K562 (cell line): Measurements from ENCODE around the gene CALM1. TPM values are rescaled to one million over a fixed set of nuclear protein-coding genes. Genes with fewer than 3 reads are reported as not detected.

ENCODE experiments used
- ATAC-seq: fragments of 200-7000 bp; cut with Tn5 transposase; 3 replicates; pipeline ENCODE4 v1.9.1; 2020; ENCODE audit warnings: moderate library complexity
- BruUV-seq: library from RNA; stranded (reverse); fragments of 400-500 nt; replicated peaks from 2 replicates; lab custom pipeline; 2021; lab: Mats Ljungman, UMichigan
- CTCF ChIA-PET: fragments of 300-600 bp; formaldehyde crosslinking; extraction: SDS; loops from one replicate; lab custom pipeline; 2021; ENCODE audit warnings: low intra/inter-chr PET ratio; lab: Yijun Ruan, JAX
- POLR2A ChIA-PET: fragments of 300-600, 350-650 bp; sonication (Branson Sonifier 250); formaldehyde crosslinking; extraction: SDS; loops from one replicate; lab custom pipeline; 2021; ENCODE audit warnings: antibody characterized with exemption, inconsistent platforms; lab: Yijun Ruan, JAX
- DNase-seq, 4 experiments: peaks; one replicate each; pipeline versions ENCODE4 v3.0.0 to v3.0.0-alpha.2; 2011 to 2018; ENCODE audit warnings: low spot score in 3 of 4, mixed read lengths in 3 of 4; ENCODE audit errors: extremely low read depth in 1 of 4
- FAIRE-seq: peaks from 2 replicates; lab custom pipeline; 2011; peaks lifted over from hg19 to GRCh38; lab: Jason Lieb, UNC
- H2AFZ ChIP-seq: 2 replicates; pipeline ENCODE4 v1.6.0; 2011; ENCODE audit warnings: low read depth, low read length, control low read depth, inconsistent platforms
- H3K27ac ChIP-seq: fragments of 200-600 bp; 3 replicates; pipeline ENCODE4 v1.8.0; 2011; ENCODE audit warnings: low read depth, mild to moderate bottlenecking, control low read depth, inconsistent platforms, low read length, moderate library complexity, mixed read lengths; ENCODE audit errors: extremely low read depth
- H3K27me3 ChIP-seq, 2 experiments: fragments of 300-600 bp in 1 of 2; 2 replicates in 1 of 2; 3 replicates in 1 of 2; pipeline versions ENCODE4 v1.6.0 to v1.8.0; 2011; ENCODE audit warnings: inconsistent platforms in 2 of 2, low read length in 2 of 2, mild to moderate bottlenecking in 1 of 2, mixed read lengths in 1 of 2, moderate library complexity in 1 of 2; ENCODE audit not compliant: control insufficient read depth in 2 of 2, insufficient read depth in 2 of 2
- H3K36me3 ChIP-seq: fragments of 300-600 bp; 3 replicates; pipeline ENCODE4 v1.8.0; 2011; ENCODE audit warnings: mild to moderate bottlenecking, low read length, inconsistent platforms; ENCODE audit not compliant: control insufficient read depth, insufficient read depth
- H3K4me1 ChIP-seq, 2 experiments: fragments of 200-600 bp in 1 of 2; replicated peaks in 1 of 2; 2 replicates in 1 of 2; 3 replicates in 1 of 2; pipeline versions ENCODE4 v1.5.1 to v1.8.0; 2011; ENCODE audit warnings: inconsistent platforms in 2 of 2, low read length in 2 of 2, mild to moderate bottlenecking in 1 of 2, mixed read lengths in 1 of 2, moderate library complexity in 1 of 2; ENCODE audit not compliant: control insufficient read depth in 2 of 2, insufficient read depth in 2 of 2
- H3K4me2 ChIP-seq: 2 replicates; pipeline ENCODE4 v1.6.1; 2011; ENCODE audit warnings: low read length, control low read depth, inconsistent platforms, mixed read lengths; ENCODE audit not compliant: insufficient read depth
- H3K4me3 ChIP-seq: fragments of 200-600 bp; sonication (generic), shearing (Covaris generic); 2 replicates; pipeline ENCODE4 v1.5.1; 2016; ENCODE audit warnings: control low read depth, inconsistent platforms
- H3K79me2 ChIP-seq: fragments of 200-600 bp; 3 replicates; pipeline ENCODE4 v1.8.0; 2011; ENCODE audit warnings: low read length, inconsistent platforms; ENCODE audit not compliant: control insufficient read depth, insufficient read depth
- H3K9ac ChIP-seq, 2 experiments: 2 replicates each; pipeline versions ENCODE4 v1.6.0 to v1.6.1; 2011; ENCODE audit warnings: low read depth in 2 of 2, low read length in 2 of 2, control low read depth in 1 of 2, inconsistent platforms in 1 of 2, mild to moderate bottlenecking in 1 of 2, mixed read lengths in 1 of 2; ENCODE audit not compliant: insufficient read depth in 1 of 2
- H3K9me1 ChIP-seq: one replicate; pipeline ENCODE4 v1.6.0; 2011; ENCODE audit warnings: inconsistent platforms, mild to moderate bottlenecking, low read length, moderate library complexity; ENCODE audit not compliant: control insufficient read depth, insufficient read depth
- H3K9me3 ChIP-seq: replicated peaks from 2 replicates; pipeline ENCODE4 v1.5.1; 2011; ENCODE audit warnings: low read depth, low read length, inconsistent platforms; ENCODE audit not compliant: control insufficient read depth, insufficient read depth
- H4K20me1 ChIP-seq: replicated peaks from 2 replicates; pipeline ENCODE4 v1.6.1; 2011; ENCODE audit warnings: low read length, inconsistent platforms, mixed read lengths; ENCODE audit not compliant: control insufficient read depth, insufficient read depth
- ARID3A ChIP-seq: IDR thresholded peaks from 2 replicates; pipeline ENCODE4 v1.6.1; 2012; ENCODE audit warnings: low read depth, low read length, improper control_type of control experiment, borderline replicate concordance
- CHCHD3 ChIP-seq: fragments of 250-450 bp; sonication (Bioruptor Pico); IDR thresholded peaks from 2 replicates; pipeline ENCODE4 v2.1.2; 2022; ENCODE audit warnings: mild to moderate bottlenecking
- CTCF ChIP-seq, 3 experiments: IDR thresholded peaks in 2 of 3; conservative IDR thresholded peaks in 1 of 3; 2 replicates each; pipeline ENCODE4 v1.5.1; 2011 to 2012; ENCODE audit warnings: low read length in 3 of 3, mild to moderate bottlenecking in 3 of 3, control low read depth in 2 of 3, improper control_type of control experiment in 1 of 3, inconsistent platforms in 1 of 3, low read depth in 1 of 3, mixed read lengths in 1 of 3, moderate library complexity in 1 of 3; ENCODE audit not compliant: insufficient read depth in 2 of 3
- GMEB1 ChIP-seq: fragments of 250-450 bp; sonication (Bioruptor Pico); IDR thresholded peaks from 2 replicates; pipeline ENCODE4 v1.4.0; 2020; ENCODE audit warnings: mild to moderate bottlenecking
- HNRNPH1 ChIP-seq: fragments of 200-400 bp; formaldehyde crosslinking; optimal IDR thresholded peaks from 2 replicates; pipeline ENCODE3; 2017; ENCODE audit warnings: low read depth, mild to moderate bottlenecking, low read length, moderate library complexity
- MYNN ChIP-seq, 2 experiments: sonication (generic); formaldehyde crosslinking in 1 of 2; IDR thresholded peaks; 2 replicates each; pipeline versions ENCODE4 v1.5.0 to v1.6.1; 2016 to 2020; ENCODE audit warnings: antibody characterized with exemption in 1 of 2, missing genetic modification reagents in 1 of 2
- PHF8 ChIP-seq: fragments of 200-600 bp; sonication (generic); IDR thresholded peaks from 2 replicates; pipeline ENCODE4 v1.6.1; 2012; ENCODE audit warnings: mixed run types, mild to moderate bottlenecking, inconsistent platforms, low read length, moderate library complexity, borderline replicate concordance
- TBP ChIP-seq: optimal IDR thresholded peaks from 2 replicates; pipeline ENCODE3; 2011; ENCODE audit warnings: low read depth, low read length, improper control_type of control experiment
- TCF3 ChIP-seq: sonication (generic); formaldehyde crosslinking; IDR thresholded peaks from 2 replicates; pipeline ENCODE4 v1.4.0; 2020; ENCODE audit warnings: mild to moderate bottlenecking, missing genetic modification reagents
- ZBTB7A ChIP-seq: IDR thresholded peaks from 2 replicates; pipeline ENCODE4 v1.6.1; 2011; ENCODE audit warnings: low read depth, mild to moderate bottlenecking, low read length, moderate library complexity, borderline replicate concordance; ENCODE audit not compliant: control insufficient read depth
- ZNF224 ChIP-seq: sonication (generic); formaldehyde crosslinking; IDR thresholded peaks from 2 replicates; pipeline ENCODE4 v1.8.0; 2022; ENCODE audit warnings: mild to moderate bottlenecking, missing genetic modification reagents
- ZNF398 ChIP-seq: fragments of 250-450 bp; sonication (Bioruptor Pico); IDR thresholded peaks from 2 replicates; pipeline ENCODE4 v1.8.0; 2021; ENCODE audit warnings: moderate library complexity, mild to moderate bottlenecking, inconsistent platforms
- ZNF584 ChIP-seq: fragments of 200-800 bp; sonication (Bioruptor generic); IDR thresholded peaks from 2 replicates; pipeline ENCODE4 v1.6.1; 2016; ENCODE audit warnings: low read depth, mild to moderate bottlenecking, missing genetic modification characterization, missing compliant biosample characterization
- WGBS: fragments of 100-300 bp; shearing (Covaris generic); methylation state at CpG from one replicate; pipeline ENCODE4 v1.1.6; 2016; ENCODE audit warnings: low coverage, mixed read lengths; ENCODE audit not compliant: insufficient coverage; ENCODE audit errors: missing lambda C conversion rate; 5-methylcytosine and 5-hydroxymethylcytosine counted together
- in situ Hi-C: fragments of 300-500 bp; cut with MboI; formaldehyde crosslinking; loops from 4 replicates; pipeline ENCODE4 v1.15.0; 2018; ENCODE audit warnings: inconsistent platforms, mixed read lengths
- intact Hi-C: fragments of 100-400 bp; cut with micrococcal nuclease; formaldehyde crosslinking; loops from 2 replicates; pipeline ENCODE4 v1.14.2; 2022
- polyA plus RNA-seq, 8 experiments: library from polyadenylated mRNA; depleted of rRNA in 4 of 8; stranded (reverse) in 5 of 8; unstranded in 3 of 8; fragments of >200 nt; fragmentation: Nextera tagmentation in 2 of 8; fragmentation: Illumina TruSeq in 1 of 8; extraction: Ambion mirVana in 2 of 8; extraction: Trizol in 1 of 8; gene quantifications; 2 replicates each; pipeline versions ENCODE4 v1.2.1 to v1.2.3, GENCODE V29; 2011 to 2014; ENCODE audit warnings: inconsistent platforms in 1 of 8, missing spikeins in 1 of 8
- total RNA-seq, 7 experiments: library from RNA; depleted of rRNA in 6 of 7; stranded (reverse); fragments of >200 nt in 6 of 7; fragmentation: Illumina TruSeq in 2 of 7; extraction: Trizol in 2 of 7; gene quantifications; 2 replicates each; pipeline versions ENCODE4 v1.2.1 to v1.2.3, GENCODE V29; 2011 to 2021; ENCODE audit warnings: low replicate concordance in 1 of 7

CALM1 gene
- total and polyA plus RNA-seq, 9 of the 15 experiments (the other 6 are each of a cell fraction or from before 2014, with no cell fraction given) = 48.0 to 269 (median 158) TPM

GRCh38 chr14:90368946-90369721 is 27.7 kb upstream of the CALM1 start:
- POLR2A ChIA-PET = interaction anchor here (1.3 to 1.8 kb wide), 3 partner anchors 11 to 15 kb away, joined by 4 to 5 read pairs (median 4); no protein-coding TSS in a partner anchor
- TF ChIP-seq TBP (no peak), TCF3 (CRISPR knock-in tag) (no peak), ARID3A (no peak), MYNN (IDR thresholded peaks at IDR 0.05) (no peak), MYNN (CRISPR knock-in tag; IDR thresholded peaks at IDR 0.05) (no peak), PHF8 (no peak), HNRNPH1 (no peak), ZBTB7A (no peak), CTCF (IDR thresholded peaks at IDR 0.05 in 2 of 3, conservative IDR thresholded peaks at IDR 0.05 in 1 of 3; ENCODE audit: insufficient read depth in 2 of 3, low read depth in 1 of 3, low read length in 3 of 3) (no peak), ZNF398 (CRISPR knock-in tag) (no peak), GMEB1 (no peak), ZNF584 (CRISPR knock-in tag) (no peak), ZNF224 (CRISPR knock-in tag) (no peak), CHCHD3 (CRISPR knock-in tag) (no peak)

More at GRCh38 chr14:90368946-90369721, 27.7 kb upstream of the CALM1 start:
- Histone ChIP-seq H3K79me2 (no peaks in the 10 kb centered on the region), H3K27ac (no peak overlapping the region), H3K4me3 (no peak overlapping the region), H3K27me3 (peaks cover 3 to 6% of the 10 kb centered on the region in 2 experiments; a peak in 1 of 5 replicates), H3K36me3 (no peaks in the 10 kb centered on the region), H3K9ac (no peak overlapping the region), H2AFZ (no peak overlapping the region), H3K9me1 (no peaks in the 10 kb centered on the region), H3K4me2 (no peak overlapping the region), H3K4me1 (no peaks in the 10 kb centered on the region; a peak in 1 of 5 replicates), H4K20me1 (no peaks in the 10 kb centered on the region), H3K9me3 (no peaks in the 10 kb centered on the region)
- intact Hi-C loops = no loop called here
- FAIRE-seq (no peak), DNase-seq (no peak), ATAC-seq (no peak)
- in situ Hi-C loops = no loop called here
- CTCF ChIA-PET = no interaction called here
- 0% methylated on average over 1 of the region's 1 CpG for WGBS
- no TSS peak for BruUV-seq
